Activated CD8-positive, alpha-beta memory T cell treated with anti-CD3 and anti-CD28 coated beads, Interleukin-2, amount 50 U/mL, for 1 hour (primary cell): Measurements from ENCODE around the gene CTSH.
A peak's percentile ranks its signal among the peaks of the same experiment; 100 is the strongest.
"Not testable (repeated sequence)": the region's sequence is repeated elsewhere in the genome, so short reads cannot be mapped to it uniquely, and the experiment has no call there.

Experiments
- DNase-seq: peaks from one replicate; pipeline ENCODE4 v3.0.0-alpha.2; 2020; ENCODE audit errors: extremely low read depth

CTSH gene

GRCh38 chr15:78889000-78889399, 55.8 kb downstream of the CTSH start:
- no peak for DNase-seq

- no peak for DNase-seq
These were observed 63.2 kb downstream of the CTSH start for GRCh38 chr15:78881681-78882080.

GRCh38 chr15:78880813-78881212, 64.0 kb downstream of the CTSH start:
- DNase-seq, result no peak

GRCh38 chr15:78880242-78880533, 64.7 kb downstream of the CTSH start:
- no peak for DNase-seq

- no peak for DNase-seq
These were observed 65.2 kb downstream of the CTSH start for GRCh38 chr15:78879517-78880241.

GRCh38 chr15:78878356-78878755, 66.5 kb downstream of the CTSH start:
- no peak for DNase-seq

- not testable (repeated sequence) for DNase-seq
These were observed 67.9 kb downstream of the CTSH start for GRCh38 chr15:78876954-78877353.

- no peak for DNase-seq
These were observed 69.5 kb downstream of the CTSH start for GRCh38 chr15:78875107-78875914.

- no peak for DNase-seq
These were observed 70.8 kb downstream of the CTSH start for GRCh38 chr15:78873793-78874765.

- peak; percentile 76 for DNase-seq
These were observed 71.7 kb downstream of the CTSH start for GRCh38 chr15:78872972-78873792.

- DNase-seq, result peak; percentile 83
These were observed 72.5 kb downstream of the CTSH start, which contains the start of gene MORF4L1 for GRCh38 chr15:78872155-78872971. MORF4L1 (plus strand) TSS chr15:78872890; CDS start chr15:78873018, 128 bp downstream.

GRCh38 chr15:78871483-78872127, 73.2 kb downstream of the CTSH start:
- not testable (repeated sequence) for DNase-seq
